VCaP (cell line): ENCODE data around the gene TRIM66.

Experiments
- H3K27ac ChIP-seq: fragments of 450-650 bp; 2 replicates; pipeline ENCODE4 v1.5.1; 2017
- TF ChIP-seq, protein P1 (sequence below): fragments of 450-650 bp; conservative IDR thresholded peaks from 2 replicates; pipeline ENCODE4 v1.5.1; 2017; ENCODE audit warnings: mild to moderate bottlenecking, moderate library complexity

Gene TRIM66

DNA sequence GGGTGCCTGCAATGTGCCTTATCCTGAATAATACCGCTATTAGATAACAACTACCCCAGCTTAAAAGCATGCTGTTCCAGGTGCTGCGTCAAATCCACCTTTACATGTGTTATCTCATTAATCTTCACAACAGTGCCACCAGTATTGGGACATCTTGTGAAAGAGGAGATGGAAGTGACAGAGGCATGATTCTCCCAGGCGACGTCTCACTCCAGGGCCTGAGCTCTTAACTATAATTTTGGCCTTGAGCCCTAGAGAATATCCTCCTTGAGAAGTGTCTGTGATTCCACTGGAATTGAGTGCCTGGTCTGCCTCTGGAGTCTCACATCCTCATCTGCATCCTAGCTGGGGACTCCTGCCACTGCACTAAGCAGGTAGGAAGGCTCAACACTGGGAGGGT is 43.9 kb upstream of the TRIM66 start:
- peak overlapping the region; percentile 9; the same call in 1 of the 2 replicates for H3K27ac ChIP-seq
- TF ChIP-seq, protein P1, sequence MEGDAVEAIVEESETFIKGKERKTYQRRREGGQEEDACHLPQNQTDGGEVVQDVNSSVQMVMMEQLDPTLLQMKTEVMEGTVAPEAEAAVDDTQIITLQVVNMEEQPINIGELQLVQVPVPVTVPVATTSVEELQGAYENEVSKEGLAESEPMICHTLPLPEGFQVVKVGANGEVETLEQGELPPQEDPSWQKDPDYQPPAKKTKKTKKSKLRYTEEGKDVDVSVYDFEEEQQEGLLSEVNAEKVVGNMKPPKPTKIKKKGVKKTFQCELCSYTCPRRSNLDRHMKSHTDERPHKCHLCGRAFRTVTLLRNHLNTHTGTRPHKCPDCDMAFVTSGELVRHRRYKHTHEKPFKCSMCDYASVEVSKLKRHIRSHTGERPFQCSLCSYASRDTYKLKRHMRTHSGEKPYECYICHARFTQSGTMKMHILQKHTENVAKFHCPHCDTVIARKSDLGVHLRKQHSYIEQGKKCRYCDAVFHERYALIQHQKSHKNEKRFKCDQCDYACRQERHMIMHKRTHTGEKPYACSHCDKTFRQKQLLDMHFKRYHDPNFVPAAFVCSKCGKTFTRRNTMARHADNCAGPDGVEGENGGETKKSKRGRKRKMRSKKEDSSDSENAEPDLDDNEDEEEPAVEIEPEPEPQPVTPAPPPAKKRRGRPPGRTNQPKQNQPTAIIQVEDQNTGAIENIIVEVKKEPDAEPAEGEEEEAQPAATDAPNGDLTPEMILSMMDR: no peak

DNA sequence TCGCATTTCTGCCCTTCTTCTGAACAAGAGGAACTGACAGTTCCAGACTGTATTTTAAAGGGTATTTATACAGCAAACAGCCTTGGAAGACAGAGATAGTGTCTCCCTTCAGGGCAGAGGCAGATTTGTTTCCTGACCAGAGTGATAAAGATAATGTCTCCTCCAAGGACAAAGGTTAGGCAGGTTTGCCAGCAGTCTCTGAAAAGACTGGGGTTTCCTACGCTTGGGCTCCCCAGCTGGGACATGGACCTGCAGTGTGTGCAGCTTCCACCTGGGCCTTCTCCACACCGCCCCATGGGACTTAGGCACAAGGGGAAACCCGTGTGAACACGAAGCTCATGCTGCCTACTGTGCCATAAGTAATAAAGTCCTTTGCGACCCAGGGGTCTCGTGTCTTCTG is 42.2 kb upstream of the TRIM66 start:
- TF ChIP-seq, protein P1: no peak
- peak overlapping the region; percentile 77 for H3K27ac ChIP-seq

DNA sequence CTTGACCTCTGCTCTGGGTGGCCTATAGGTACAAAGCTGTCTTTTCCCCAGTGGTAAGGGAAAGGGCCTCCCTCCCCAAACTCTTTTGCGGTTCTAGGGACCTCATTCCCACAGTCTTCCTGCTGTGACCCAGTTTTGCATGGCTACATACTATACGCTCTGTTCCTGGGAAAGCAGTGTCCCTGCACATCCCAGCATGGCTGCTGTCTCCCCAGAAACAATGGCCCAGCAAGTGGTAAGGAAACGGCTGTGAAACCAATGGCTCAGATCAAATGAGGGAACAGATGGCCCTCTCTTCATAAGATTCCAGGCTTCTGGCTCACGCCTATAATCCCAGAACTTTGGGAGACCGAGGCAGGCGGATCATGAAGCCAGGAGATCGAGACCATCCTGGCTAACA is 41.2 kb upstream of the TRIM66 start:
- H3K27ac ChIP-seq: peak overlapping the region; percentile 77
- TF ChIP-seq, protein P1: no peak

DNA sequence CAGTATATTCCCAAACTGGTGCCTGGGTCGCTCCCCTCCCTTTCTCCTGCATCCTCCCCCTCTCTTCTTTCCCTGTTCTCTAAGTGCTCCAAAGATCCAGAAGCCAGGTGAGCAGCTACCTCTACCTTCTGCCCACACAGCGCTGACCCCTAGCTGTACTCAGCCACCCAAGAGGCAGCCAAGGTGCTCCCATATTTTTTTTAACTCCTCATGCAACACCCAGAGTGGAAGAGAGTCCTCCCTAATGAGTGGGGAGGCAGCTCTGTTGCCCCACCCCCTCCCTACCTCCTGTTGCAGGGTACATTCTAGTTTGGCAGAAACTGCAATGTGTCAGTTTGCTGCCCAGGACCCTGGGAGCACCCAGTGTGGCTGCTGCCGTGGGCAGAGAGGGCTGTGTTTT is 40.3 kb upstream of the TRIM66 start:
- TF ChIP-seq, protein P1: no peak
- H3K27ac ChIP-seq: peak overlapping the region; percentile 77

DNA sequence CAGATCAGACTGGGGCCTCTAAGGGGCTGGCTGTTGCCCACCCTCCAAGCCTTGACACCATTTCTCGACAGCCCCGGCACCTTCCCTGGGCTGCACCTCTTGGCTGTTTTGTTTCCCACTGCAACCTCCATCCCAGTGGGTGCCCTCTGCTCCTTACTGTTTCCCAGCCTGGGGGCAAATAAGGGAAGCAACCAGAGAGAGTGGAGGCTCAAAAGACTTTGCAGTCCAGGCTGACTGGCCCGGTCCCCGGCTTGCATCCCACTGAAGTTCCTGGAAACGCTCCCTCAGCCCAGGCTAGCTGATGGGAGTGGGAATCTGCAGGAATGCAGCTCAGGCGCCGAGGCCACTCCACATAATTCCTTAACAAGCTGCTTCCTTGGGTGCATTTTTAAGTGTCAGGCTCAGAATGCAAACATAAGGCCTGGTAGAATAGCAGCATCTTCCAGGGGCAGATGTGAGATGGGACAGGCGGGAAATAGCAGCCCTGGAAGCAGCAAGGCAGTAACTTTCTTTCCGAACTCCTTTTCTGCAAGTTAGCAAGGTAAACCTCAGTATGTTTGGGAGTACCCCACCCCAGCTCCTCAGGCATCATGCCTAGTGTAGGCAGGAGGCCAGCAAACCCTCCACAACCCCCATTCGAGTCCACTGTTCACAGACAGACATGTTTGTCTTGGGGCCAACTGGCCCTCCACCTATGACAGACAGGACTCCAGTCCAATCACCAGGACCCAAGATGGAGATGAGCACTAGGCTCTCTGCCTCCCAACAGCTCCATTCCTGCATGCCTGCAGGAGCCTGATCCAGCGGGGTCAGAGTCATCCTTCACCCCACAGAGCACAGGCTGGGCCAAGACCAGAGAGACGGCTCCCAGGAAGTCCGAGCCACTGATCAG is 39.4 kb upstream of the TRIM66 start:
- TF ChIP-seq, protein P1: no peak
- peak overlapping the region; percentile 77 for H3K27ac ChIP-seq

DNA sequence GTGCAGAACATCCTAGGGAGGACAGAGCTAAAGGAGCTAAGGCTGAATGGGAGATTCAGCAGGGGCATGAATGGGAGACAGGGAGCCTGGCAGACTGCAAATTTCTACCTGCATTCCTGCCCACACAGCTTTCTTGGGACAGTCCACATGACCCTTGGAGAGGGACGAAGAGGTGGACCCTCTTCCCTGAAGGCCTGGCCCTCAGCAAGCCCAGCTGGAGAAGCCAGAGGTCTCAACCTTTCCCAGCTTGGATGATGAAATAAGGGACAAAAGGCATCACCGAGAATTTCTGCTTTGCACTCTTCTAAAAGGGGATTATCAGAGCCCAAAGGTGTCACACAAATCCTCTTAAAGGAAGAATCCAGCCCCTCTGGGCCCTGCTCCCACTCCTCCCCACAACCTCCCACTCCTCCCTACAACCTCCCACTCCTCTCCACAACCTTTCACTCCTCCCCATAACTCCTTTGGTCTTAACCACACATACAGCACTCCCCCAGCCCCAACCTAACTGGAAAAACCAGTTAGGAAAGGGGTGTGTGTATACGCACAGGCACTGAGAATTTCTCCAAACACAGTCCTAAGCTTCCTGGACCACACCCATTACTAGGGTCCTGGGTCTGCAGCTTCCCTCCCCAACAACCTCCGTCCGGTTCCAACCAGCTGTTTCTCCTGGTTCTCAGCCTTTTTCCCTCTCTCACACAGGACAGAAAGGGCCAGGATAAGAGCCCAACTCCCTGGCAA is 38.6 kb upstream of the TRIM66 start:
- TF ChIP-seq, protein P1: no peak
- peak overlapping the region; percentile 77 for H3K27ac ChIP-seq

DNA sequence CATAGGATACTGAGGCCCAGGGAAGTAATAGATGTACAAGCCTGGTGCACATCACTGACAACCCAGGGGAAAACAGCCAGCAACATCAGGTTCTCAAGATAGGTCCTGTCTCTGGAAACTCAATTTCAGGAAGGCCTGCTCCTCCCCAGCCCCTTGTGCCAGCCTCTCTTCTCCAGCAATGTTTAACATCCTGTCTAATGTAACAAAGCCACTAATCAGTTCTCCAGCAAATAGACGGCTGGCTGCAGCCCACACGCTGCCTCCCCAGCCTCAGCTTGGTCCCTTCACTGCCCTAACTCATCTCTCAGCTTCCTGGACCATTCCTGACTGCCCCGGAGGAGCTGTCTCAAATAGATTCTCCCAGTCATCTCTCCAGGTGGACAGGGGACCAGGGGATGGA is 37.9 kb upstream of the TRIM66 start:
- H3K27ac ChIP-seq: peak overlapping the region; percentile 77

More for the DNA sequence above, 37.9 kb upstream of the TRIM66 start:
- TF ChIP-seq, protein P1: no peak
